Right atrium auricular region (tissue), 2 donors: ENCODE data around the gene THBS1. TPM values are rescaled to one million over a fixed set of nuclear protein-coding genes. Genes with fewer than 3 reads are reported as not detected.
A peak's percentile ranks its signal among the peaks of the same experiment; 100 is the strongest.

Source experiments
- DNase-seq: peaks from one replicate; pipeline ENCODE4 v3.0.0-alpha.2; 2019; ENCODE audit warnings: low spot score
- H3K27ac ChIP-seq, 2 donors: fragments of 200-600 bp; sonication (generic); 1 replicate in 1 of 2; 2 replicates in 1 of 2; pipeline ENCODE4 v1.5.1; 2016 to 2019
- H3K27me3 ChIP-seq, 2 donors: fragments of 200-600 bp; sonication (generic); one replicate each; pipeline versions ENCODE4 v1.5.1 to v1.6.0; 2017 to 2019
- H3K36me3 ChIP-seq: fragments of 200-600 bp; sonication (generic); one replicate; pipeline ENCODE4 v1.5.1; 2016
- H3K4me1 ChIP-seq, 2 donors: fragments of 200-600 bp; sonication (generic); one replicate each; pipeline versions ENCODE4 v1.5.1 to v1.6.0; 2017 to 2019
- H3K4me3 ChIP-seq, 2 donors: fragments of 200-600 bp; sonication (generic); 1 replicate in 1 of 2; 2 replicates in 1 of 2; pipeline ENCODE4 v1.5.1; 2017 to 2019; ENCODE audit warnings: mild to moderate bottlenecking in 1 of 2, moderate library complexity in 1 of 2
- H3K9me3 ChIP-seq, 2 donors: fragments of 200-600 bp; sonication (generic); one replicate each; pipeline ENCODE4 v1.5.1; 2019
- total RNA-seq, 2 donors: library from RNA; depleted of rRNA; stranded (reverse); fragments of >200 nt; gene quantifications; one replicate each; pipeline ENCODE4 v1.1.0, GENCODE V29; 2016
- TF ChIP-seq, protein P1 (sequence below), 2 donors: fragments of 200-600 bp; sonication (generic); IDR thresholded peaks; one replicate each; pipeline ENCODE4 v1.5.1; 2019; ENCODE audit warnings: antibody characterized with exemption in 2 of 2

THBS1 gene
- total RNA-seq, 2 donors from 2014 or later, result 67.8 to 205 TPM

DNA sequence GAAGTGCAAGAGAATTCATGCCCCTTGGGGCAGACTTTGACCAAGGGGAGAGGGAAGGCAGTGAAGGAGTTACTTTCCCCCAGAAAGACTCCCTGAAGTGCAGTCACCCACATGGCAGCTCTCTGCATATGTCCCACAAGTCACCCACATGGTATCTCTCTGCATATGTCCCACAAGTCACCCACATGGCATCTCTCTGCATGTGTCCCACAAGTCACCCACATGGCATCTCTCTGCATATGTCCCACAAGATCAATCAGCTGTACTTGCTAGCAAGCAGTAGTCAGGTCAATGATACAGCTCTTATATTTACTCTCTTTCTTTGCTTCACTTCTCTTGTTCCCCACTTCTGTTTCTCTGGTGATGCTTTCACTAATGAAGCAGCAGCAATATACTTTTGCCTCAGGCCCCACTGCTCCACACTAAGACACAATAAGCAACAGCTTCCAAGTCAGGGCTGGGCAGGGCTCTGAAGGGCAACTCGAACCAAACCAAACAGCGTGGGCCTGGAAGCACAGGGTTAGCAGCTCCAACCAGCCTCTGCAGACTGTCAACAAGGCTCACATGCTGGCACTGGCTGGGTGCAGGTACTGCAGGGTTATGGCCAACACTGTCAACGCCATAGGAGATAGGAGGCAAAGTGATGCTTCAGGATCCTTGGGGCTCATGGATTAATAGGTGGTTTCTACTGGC, 46.7 kb downstream of the THBS1 start:
- no peaks in the 10 kb centered on the region for H3K27me3 ChIP-seq
- no peak for DNase-seq
- no peaks in the 10 kb centered on the region for H3K36me3 ChIP-seq
- no peaks in the 10 kb centered on the region for H3K9me3 ChIP-seq
- H3K4me3 ChIP-seq, result no peak overlapping the region
- H3K27ac ChIP-seq, result peak overlapping the region; percentile 57 to 89
- TF ChIP-seq, protein P1, sequence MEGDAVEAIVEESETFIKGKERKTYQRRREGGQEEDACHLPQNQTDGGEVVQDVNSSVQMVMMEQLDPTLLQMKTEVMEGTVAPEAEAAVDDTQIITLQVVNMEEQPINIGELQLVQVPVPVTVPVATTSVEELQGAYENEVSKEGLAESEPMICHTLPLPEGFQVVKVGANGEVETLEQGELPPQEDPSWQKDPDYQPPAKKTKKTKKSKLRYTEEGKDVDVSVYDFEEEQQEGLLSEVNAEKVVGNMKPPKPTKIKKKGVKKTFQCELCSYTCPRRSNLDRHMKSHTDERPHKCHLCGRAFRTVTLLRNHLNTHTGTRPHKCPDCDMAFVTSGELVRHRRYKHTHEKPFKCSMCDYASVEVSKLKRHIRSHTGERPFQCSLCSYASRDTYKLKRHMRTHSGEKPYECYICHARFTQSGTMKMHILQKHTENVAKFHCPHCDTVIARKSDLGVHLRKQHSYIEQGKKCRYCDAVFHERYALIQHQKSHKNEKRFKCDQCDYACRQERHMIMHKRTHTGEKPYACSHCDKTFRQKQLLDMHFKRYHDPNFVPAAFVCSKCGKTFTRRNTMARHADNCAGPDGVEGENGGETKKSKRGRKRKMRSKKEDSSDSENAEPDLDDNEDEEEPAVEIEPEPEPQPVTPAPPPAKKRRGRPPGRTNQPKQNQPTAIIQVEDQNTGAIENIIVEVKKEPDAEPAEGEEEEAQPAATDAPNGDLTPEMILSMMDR (IDR thresholded peaks at IDR 0.05), result no peak
- peaks cover 0 to 56% of the 10 kb centered on the region in 2 donors for H3K4me1 ChIP-seq

DNA sequence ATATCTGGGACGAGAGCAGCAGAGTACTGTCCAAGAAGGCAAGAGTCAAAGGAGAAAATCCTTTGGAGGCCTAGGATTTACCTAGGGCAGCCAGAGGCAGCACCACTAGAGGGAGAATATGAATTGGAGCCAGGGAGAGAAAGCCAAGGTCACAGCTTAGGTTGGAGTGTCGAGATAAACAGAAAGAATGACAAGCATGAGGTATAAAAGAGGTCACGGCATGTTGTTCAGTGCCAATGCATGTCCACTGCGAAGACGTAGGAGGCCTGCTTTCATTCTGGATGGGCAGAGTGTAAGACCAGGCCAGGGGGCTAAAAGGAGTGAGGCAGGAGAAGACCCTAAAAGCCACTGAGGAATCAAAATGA, 47.2 kb downstream of the THBS1 start:
- Histone ChIP-seq H3K36me3 (no peaks in the 10 kb centered on the region), H3K9me3 (no peaks in the 10 kb centered on the region), H3K4me1 (peaks cover 0 to 56% of the 10 kb centered on the region in 2 donors), H3K27me3 (no peaks in the 10 kb centered on the region), H3K4me3 (no peak overlapping the region), H3K27ac (peak overlapping the region; percentile 57 to 89)
- TF ChIP-seq, protein P1 (IDR thresholded peaks at IDR 0.05), result peak; percentile 36 to 58
- DNase-seq, result no peak

DNA sequence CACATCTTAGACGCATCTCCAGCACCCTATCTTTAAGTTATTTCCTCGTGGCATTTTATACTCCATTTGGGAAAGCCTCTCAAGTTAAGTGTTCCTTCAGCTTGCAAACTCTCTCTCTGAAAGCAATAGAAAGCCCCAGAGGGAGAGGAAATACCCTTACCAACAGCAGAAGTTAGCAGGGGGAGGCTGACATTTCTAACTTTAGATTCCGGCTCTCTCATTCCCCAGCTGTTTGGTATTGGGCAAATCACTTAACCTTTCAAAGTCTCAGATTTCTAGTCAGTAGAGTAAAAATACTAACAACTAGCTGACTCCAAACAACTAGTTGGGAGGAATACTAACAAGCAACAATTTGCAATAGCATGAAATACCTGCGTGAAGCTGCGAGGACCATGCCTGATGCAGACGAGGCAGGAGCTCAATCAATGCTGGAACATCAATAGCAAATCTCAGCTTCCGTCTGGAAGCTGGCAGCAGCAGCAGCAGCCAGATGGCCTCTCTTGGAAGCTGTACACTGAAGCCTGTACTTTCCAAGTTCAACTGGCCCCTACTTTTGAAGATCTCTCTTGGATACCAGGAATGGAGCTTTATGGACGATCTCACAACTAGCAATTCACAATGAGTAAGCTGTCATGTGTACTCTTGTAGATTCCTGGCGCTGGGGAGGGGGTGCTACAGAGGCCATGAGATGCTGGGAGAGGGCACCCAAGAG, 47.8 kb downstream of the THBS1 start:
- TF ChIP-seq, protein P1 (IDR thresholded peaks at IDR 0.05), result no peak
- DNase-seq, result no peak
- peaks cover 0 to 56% of the 10 kb centered on the region in 2 donors for H3K4me1 ChIP-seq
- no peaks in the 10 kb centered on the region for H3K27me3 ChIP-seq
- no peaks in the 10 kb centered on the region for H3K9me3 ChIP-seq
- peak overlapping the region; percentile 57 to 89 for H3K27ac ChIP-seq
- H3K36me3 ChIP-seq, result no peaks in the 10 kb centered on the region
- H3K4me3 ChIP-seq, result no peak overlapping the region

DNA sequence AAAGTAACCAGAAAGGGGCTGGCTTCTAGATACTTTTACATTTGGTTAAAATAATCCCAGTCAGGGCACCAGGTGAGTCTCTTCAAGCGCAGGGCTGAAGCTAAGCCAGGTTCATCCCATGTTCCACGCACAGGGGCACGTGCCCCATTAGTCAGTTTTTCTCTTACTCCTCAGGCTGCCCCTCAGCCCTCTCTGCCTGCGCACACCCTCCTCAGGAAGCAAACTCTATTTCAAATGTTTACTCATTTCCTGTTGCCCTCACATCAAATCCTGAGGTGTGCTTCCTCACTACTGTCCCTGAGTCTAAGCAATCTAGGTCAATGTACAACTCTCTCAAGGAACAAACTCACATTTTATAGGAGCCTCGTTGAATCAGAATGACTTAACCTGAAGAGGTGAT, 48.5 kb downstream of the THBS1 start:
- TF ChIP-seq, protein P1 (IDR thresholded peaks at IDR 0.05), result no peak
- DNase-seq, result no peak
- no peaks in the 10 kb centered on the region for H3K9me3 ChIP-seq
- H3K27me3 ChIP-seq, result no peaks in the 10 kb centered on the region
- H3K4me3 ChIP-seq, result no peak overlapping the region
- no peaks in the 10 kb centered on the region for H3K36me3 ChIP-seq
- peak overlapping the region; percentile 57 to 89 for H3K27ac ChIP-seq
- H3K4me1 ChIP-seq, result peaks cover 0 to 51% of the 10 kb centered on the region in 2 donors

DNA sequence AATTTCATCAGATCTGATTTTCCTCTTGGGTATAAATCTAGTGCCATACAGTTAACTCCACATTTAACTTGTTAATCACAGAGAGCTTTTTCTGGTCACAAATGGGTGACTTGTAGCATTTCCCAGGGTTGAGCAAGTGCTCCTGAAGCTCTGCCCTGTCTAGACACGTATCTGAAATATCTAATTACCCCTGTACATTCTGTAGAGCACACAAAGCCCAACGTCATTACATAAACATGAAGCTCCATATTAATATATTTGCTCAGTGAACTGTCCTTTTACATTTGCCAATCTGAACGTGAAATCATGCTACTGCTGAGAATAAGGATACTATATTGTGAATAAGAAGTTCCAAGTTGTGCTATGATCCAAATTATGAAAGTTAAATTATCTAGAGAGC, 49.0 kb downstream of the THBS1 start:
- Histone ChIP-seq H3K27ac (peak overlapping the region in 1 of 2 donors; percentile 89), H3K4me1 (peaks cover 0 to 46% of the 10 kb centered on the region in 2 donors), H3K4me3 (no peak overlapping the region), H3K27me3 (no peaks in the 10 kb centered on the region), H3K9me3 (no peaks in the 10 kb centered on the region), H3K36me3 (no peaks in the 10 kb centered on the region)
- DNase-seq, result no peak
- TF ChIP-seq, protein P1 (IDR thresholded peaks at IDR 0.05), result no peak
